CD4-positive, CD25-positive, alpha-beta regulatory T cell (primary cell): ENCODE data around the gene MEIS2. TPM values are rescaled to one million over a fixed set of nuclear protein-coding genes. Genes with fewer than 3 reads are reported as not detected.

Source experiments
- ATAC-seq, 2 donors: fragments of 150-1000 bp; cut with Tn5 transposase; one replicate each; pipeline ENCODE4 v1.10.0; 2021; ENCODE audit warnings: low read depth in 2 of 2, moderate number of reproducible peaks in 2 of 2, moderate library complexity in 1 of 2
- DNase-seq, 3 donors: peaks; one replicate each; pipeline versions ENCODE4 v3.0.0 to v3.0.0-alpha.2; 2012 to 2022; ENCODE audit warnings: mixed read lengths in 1 of 3
- H3K27ac ChIP-seq: one replicate; pipeline ENCODE4 v1.7.0; 2013; ENCODE audit warnings: mild to moderate bottlenecking, low read length; ENCODE audit not compliant: insufficient read depth, poor library complexity, severe bottlenecking
- H3K27me3 ChIP-seq: one replicate; pipeline ENCODE4 v1.7.0; 2013; ENCODE audit warnings: low read length; ENCODE audit not compliant: control insufficient read depth, insufficient read depth
- H3K36me3 ChIP-seq: one replicate; pipeline ENCODE4 v1.7.0; 2013; ENCODE audit warnings: mild to moderate bottlenecking, low read length, moderate library complexity; ENCODE audit not compliant: control insufficient read depth, insufficient read depth
- H3K4me1 ChIP-seq: 2 replicates; pipeline ENCODE4 v1.7.0; 2013; ENCODE audit warnings: mild to moderate bottlenecking, low read length; ENCODE audit not compliant: insufficient read depth, control insufficient read depth, poor library complexity, severe bottlenecking
- H3K4me3 ChIP-seq: one replicate; pipeline ENCODE4 v1.7.0; 2013; ENCODE audit warnings: low read depth, mild to moderate bottlenecking, low read length, moderate library complexity
- H3K9me3 ChIP-seq, 2 experiments: 1 replicate in 1 of 2; 2 replicates in 1 of 2; pipeline ENCODE4 v1.7.0; 2013; ENCODE audit warnings: low read length in 2 of 2, mild to moderate bottlenecking in 1 of 2, moderate library complexity in 1 of 2; ENCODE audit not compliant: control insufficient read depth in 2 of 2
- H3K27ac Mint-ChIP-seq, 3 donors: one replicate each; pipeline ENCODE4 v1.8.0; 2020 to 2022; ENCODE audit warnings: mild to moderate bottlenecking in 3 of 3, mixed read lengths in 3 of 3, moderate library complexity in 2 of 3
- H3K27me3 Mint-ChIP-seq: one replicate; pipeline ENCODE4 v1.8.0; 2022; ENCODE audit warnings: mild to moderate bottlenecking, mixed read lengths
- H3K36me3 Mint-ChIP-seq: one replicate; pipeline ENCODE4 v1.8.0; 2020; ENCODE audit warnings: mixed read lengths
- H3K4me1 Mint-ChIP-seq, 4 donors: one replicate each; pipeline ENCODE4 v1.8.0; 2020 to 2022; ENCODE audit warnings: mixed read lengths in 4 of 4, mild to moderate bottlenecking in 1 of 4
- H3K4me3 Mint-ChIP-seq, 4 donors: one replicate each; pipeline ENCODE4 v1.8.0; 2020 to 2022; ENCODE audit warnings: mild to moderate bottlenecking in 4 of 4, mixed read lengths in 4 of 4, moderate library complexity in 3 of 4
- H3K9me3 Mint-ChIP-seq, 7 donors: one replicate each; pipeline ENCODE4 v1.8.0; 2020 to 2022; ENCODE audit warnings: mixed read lengths in 7 of 7, mild to moderate bottlenecking in 3 of 7, moderate library complexity in 2 of 7
- polyA plus RNA-seq, 4 donors: library from polyadenylated mRNA; unstranded; fragments of 300-500 nt; fragmentation: Illumina TruSeq; gene quantifications; one replicate each; pipeline ENCODE4 v1.2.3, GENCODE V29; 2021
- total RNA-seq: library from RNA; stranded (reverse); gene quantifications from one replicate; pipeline ENCODE4 v1.2.3, GENCODE V29; 2022

Gene MEIS2
- total and polyA plus RNA-seq, 5 donors from 2014 or later: not detected

DNA sequence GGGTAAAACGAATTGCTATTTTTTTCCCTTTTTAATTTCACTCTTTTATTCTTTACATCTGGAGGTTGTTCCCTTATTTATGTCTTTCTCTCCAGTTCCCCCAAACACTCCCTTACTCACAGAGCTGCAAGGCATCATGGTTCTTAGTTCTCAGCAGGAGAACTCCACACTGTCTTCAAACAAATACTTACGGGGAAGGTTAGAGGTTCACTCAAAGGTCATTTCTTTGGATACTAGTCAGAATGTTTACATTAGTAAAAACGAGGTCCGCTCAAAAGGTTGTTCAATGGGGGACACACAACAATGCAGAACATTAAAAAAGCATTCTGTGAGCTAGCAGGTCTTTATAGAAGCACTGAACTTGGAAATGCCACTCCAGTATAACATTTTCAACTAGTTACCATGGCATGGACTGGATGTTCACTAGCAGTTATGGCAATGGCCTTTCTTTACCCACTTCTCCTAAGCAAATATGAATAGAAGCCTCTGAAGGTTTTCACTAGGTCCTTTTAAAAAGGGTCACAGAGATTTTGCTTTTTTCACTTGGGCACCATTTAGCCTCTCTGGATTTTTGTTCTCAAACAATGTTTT, 201.7 kb downstream of the MEIS2 start:
- H3K27ac ChIP-seq: no peak overlapping the region
- no peaks in the 10 kb centered on the region for H3K4me1 Mint-ChIP-seq
- H3K36me3 ChIP-seq: no peaks in the 10 kb centered on the region
- no peaks in the 10 kb centered on the region for H3K9me3 Mint-ChIP-seq
- H3K4me3 ChIP-seq: no peak overlapping the region
- H3K4me1 ChIP-seq: no peaks in the 10 kb centered on the region
- ATAC-seq (no peak), DNase-seq (no peak)
- no peaks in the 10 kb centered on the region for H3K27me3 ChIP-seq
- H3K4me3 Mint-ChIP-seq: no peak overlapping the region
- H3K27ac Mint-ChIP-seq: no peak overlapping the region
- peaks cover 8% of the 10 kb centered on the region for H3K27me3 Mint-ChIP-seq
- H3K36me3 Mint-ChIP-seq: no peaks in the 10 kb centered on the region
- no peaks in the 10 kb centered on the region for H3K9me3 ChIP-seq

DNA sequence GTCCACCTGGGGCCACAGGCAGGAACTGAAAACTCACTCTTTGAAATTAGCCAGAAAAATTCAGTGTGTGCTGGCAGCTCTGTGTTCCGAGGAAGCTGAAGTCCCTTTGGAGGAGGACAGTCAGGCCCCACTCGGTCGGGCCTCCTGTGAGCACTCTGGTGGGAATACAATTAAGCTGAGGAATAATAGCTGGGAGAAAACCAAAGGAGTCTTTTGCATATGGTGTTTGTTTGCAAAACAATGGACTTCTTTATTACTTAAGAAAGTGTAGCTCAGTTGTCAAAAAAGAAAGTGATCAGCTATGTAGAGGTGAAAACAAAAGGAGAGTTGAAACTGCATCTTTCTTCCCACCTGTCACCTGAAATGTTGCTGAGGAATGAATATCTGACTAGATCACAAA, 202.5 kb downstream of the MEIS2 start:
- Histone ChIP-seq H3K4me1 (no peaks in the 10 kb centered on the region), H3K27me3 (no peaks in the 10 kb centered on the region), H3K9me3 (no peaks in the 10 kb centered on the region), H3K36me3 (no peaks in the 10 kb centered on the region), H3K27ac (no peak overlapping the region), H3K4me3 (no peak overlapping the region)
- H3K4me1 Mint-ChIP-seq: no peaks in the 10 kb centered on the region
- no peak overlapping the region for H3K27ac Mint-ChIP-seq
- H3K4me3 Mint-ChIP-seq: no peak overlapping the region
- ATAC-seq (no peak), DNase-seq (no peak)
- no peaks in the 10 kb centered on the region for H3K36me3 Mint-ChIP-seq
- H3K27me3 Mint-ChIP-seq: peaks cover 10% of the 10 kb centered on the region
- H3K9me3 Mint-ChIP-seq: no peaks in the 10 kb centered on the region

DNA sequence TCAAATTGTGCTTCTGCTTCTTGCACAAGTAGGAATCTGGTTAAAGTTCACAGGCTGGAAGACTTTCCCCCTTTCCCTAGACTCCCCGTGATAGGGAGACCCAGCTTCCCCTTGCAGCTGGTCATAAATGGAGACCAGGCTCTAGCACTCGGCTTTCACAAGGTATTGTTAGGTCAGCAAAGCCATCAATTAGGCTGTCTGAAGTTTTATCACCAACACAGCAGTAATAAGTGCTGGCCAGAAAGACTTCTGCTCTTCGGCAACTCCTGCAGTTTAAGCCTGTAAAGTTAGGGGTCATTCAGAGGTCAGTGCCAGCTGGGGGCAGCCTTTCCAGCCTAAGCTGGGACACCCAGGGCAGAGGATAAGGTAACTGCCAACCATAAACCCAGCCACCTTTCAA, 203.4 kb downstream of the MEIS2 start:
- ATAC-seq (no peak), DNase-seq (no peak)
- no peak overlapping the region for H3K4me3 ChIP-seq
- H3K27ac Mint-ChIP-seq: no peak overlapping the region
- no peak overlapping the region for H3K27ac ChIP-seq
- peaks cover 10% of the 10 kb centered on the region for H3K27me3 Mint-ChIP-seq
- no peaks in the 10 kb centered on the region for H3K36me3 ChIP-seq
- H3K9me3 Mint-ChIP-seq: peaks cover 0 to 3% (median 0%) of the 10 kb centered on the region in 7 donors
- H3K4me1 Mint-ChIP-seq: no peaks in the 10 kb centered on the region
- peak overlapping the region in 1 of 4 donors; percentile 43 for H3K4me3 Mint-ChIP-seq
- H3K4me1 ChIP-seq: no peaks in the 10 kb centered on the region
- no peaks in the 10 kb centered on the region for H3K36me3 Mint-ChIP-seq
- no peaks in the 10 kb centered on the region for H3K9me3 ChIP-seq
- H3K27me3 ChIP-seq: no peaks in the 10 kb centered on the region

DNA sequence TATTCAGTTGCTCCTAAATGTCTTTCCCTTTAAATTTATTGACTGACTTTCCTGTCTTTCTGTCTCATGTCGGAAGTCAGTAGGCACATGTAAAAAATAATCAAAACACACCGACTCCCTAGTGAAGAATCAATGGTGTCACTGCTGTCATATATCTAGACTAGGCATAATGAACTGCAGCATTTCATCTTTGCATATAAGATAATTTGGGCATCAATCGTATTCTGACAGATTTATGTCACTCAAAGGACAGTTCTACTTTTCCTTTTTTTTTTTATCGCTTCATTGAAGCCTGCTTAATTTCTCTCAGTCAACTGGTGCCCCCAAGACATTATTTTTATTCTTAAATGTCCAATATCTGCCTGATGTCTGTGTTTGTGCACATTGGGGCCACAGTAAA, 206.3 kb downstream of the MEIS2 start:
- Mint-ChIP-seq H3K27me3 (peaks cover 24% of the 10 kb centered on the region), H3K9me3 (peaks cover 0 to 4% (median 0%) of the 10 kb centered on the region in 7 donors), H3K4me3 (no peak overlapping the region), H3K36me3 (no peaks in the 10 kb centered on the region), H3K27ac (no peak overlapping the region), H3K4me1 (no peaks in the 10 kb centered on the region)
- Histone ChIP-seq H3K4me1 (no peaks in the 10 kb centered on the region), H3K27ac (no peak overlapping the region), H3K9me3 (no peaks in the 10 kb centered on the region), H3K4me3 (no peak overlapping the region), H3K36me3 (no peaks in the 10 kb centered on the region), H3K27me3 (peaks cover 5% of the 10 kb centered on the region)
- DNase-seq (no peak), ATAC-seq (no peak)

DNA sequence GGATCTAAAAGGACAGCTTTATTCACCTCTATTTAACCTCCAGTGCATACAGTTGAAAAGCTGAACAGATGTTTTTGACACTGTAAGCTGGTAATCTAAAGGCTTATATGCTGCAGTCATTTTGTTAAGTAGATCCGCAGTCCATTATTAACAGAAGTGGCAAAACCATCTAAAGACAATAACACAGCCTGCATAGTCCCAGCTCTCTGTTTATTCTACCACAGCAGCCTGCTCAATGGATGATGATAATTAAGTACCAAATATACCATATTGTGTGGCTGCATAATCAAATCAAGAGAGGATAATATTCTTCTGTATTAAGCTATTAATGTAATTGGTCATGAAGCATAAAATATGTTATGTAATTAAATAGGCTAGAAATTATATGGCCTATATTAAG, 207.1 kb downstream of the MEIS2 start:
- Mint-ChIP-seq H3K4me1 (no peaks in the 10 kb centered on the region), H3K27me3 (peaks cover 29% of the 10 kb centered on the region), H3K36me3 (no peaks in the 10 kb centered on the region), H3K27ac (no peak overlapping the region), H3K4me3 (no peak overlapping the region), H3K9me3 (peaks cover 0 to 4% (median 0%) of the 10 kb centered on the region in 7 donors)
- Histone ChIP-seq H3K4me1 (no peaks in the 10 kb centered on the region), H3K4me3 (no peak overlapping the region), H3K9me3 (no peaks in the 10 kb centered on the region), H3K27me3 (peaks cover 5% of the 10 kb centered on the region), H3K27ac (no peak overlapping the region), H3K36me3 (no peaks in the 10 kb centered on the region)
- no peak for DNase-seq
- no peak for ATAC-seq

DNA sequence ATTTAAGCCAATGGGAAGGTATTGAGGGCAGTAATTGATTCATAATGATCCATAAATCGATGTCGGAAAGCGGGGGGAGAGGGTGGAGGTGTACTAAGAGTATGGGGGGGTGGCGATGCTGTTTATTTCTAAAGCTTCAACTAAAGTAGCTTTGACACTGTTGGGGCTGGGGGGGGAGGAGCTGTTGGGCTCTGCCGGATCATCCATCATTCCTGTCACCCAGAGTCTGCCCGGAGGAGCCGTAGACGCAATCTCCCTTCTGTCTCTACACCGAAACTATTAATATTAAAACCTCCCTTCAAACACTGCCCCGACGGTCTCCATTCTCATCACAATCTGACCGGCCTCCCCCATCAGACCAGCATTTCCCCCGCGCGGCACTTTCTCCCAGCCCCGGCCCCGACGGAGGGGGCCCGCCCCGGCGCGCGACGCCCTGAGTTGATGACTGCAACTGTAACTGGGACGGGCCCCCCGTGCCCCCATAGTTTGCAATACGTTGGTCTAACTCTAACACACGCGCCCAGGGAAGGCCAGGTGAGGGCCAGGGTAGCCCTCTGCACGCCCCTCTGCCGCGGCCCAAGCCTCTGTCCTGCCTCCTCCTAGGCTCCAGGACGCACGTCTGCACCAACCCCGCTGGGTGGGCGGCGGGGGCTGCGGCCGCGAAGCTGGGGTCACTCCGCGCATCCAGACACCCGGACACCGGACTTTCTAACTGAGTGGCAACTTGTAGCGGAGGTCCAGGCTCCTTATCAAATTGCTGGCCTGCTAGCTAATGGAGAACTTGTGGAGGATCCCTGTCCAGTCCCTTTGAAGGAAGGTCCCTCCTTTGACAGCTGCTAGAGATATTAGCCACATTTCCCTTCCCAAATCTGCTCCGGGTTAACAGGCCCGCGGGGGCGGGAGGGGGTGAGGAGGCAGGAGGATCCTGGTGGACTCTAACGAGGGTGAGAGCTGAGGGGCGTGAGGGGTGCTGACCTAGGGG, 212.0 kb downstream of the MEIS2 start:
- Mint-ChIP-seq H3K9me3 (peaks cover 0 to 12% (median 2%) of the 10 kb centered on the region in 7 donors), H3K36me3 (no peaks in the 10 kb centered on the region), H3K27ac (no peak overlapping the region), H3K27me3 (peaks cover 67% of the 10 kb centered on the region), H3K4me3 (no peak overlapping the region), H3K4me1 (peaks cover 0 to 9% (median 4%) of the 10 kb centered on the region in 4 donors)
- peaks cover 3% of the 10 kb centered on the region for H3K4me1 ChIP-seq
- no peak overlapping the region for H3K27ac ChIP-seq
- DNase-seq (no peak), ATAC-seq (no peak)
- H3K36me3 ChIP-seq: no peaks in the 10 kb centered on the region
- peaks cover 29% of the 10 kb centered on the region for H3K27me3 ChIP-seq
- no peak overlapping the region for H3K4me3 ChIP-seq
- peaks cover 0 to 3% of the 10 kb centered on the region in 2 experiments for H3K9me3 ChIP-seq

DNA sequence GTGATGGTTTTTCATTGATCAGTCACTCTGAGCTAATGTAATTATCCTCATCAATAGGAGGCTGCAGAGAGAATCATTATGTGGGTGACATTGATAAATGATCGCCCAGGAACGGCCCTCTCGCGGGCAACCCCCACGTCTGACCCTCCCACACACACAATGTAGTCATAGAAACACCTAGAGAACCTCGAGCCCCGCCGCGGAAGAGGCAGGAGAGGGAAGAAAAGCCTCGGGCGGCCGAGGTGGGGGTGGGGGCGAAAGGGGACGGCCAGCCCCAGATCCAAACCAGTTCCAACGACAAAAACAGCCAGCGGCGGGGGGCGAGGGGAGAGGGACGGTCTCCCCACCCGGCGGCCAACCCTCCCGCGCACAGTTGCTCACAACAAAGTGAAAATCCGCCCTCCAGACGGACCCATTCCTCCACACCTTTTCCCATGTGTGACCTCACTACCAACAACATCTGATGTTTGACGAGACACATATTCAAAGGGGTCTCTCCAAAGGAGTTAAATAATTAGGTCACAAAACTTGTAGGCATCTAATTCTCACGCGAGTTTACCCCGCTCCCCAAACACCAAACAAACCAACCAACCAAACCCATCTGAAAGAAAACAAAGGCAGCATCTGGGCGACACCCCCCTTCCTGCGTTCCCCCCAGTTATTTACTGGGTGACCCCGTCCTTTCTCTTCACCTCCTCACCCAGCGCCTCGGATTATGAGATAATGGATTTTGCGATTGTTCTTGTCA, 213.0 kb downstream of the MEIS2 start:
- Histone ChIP-seq H3K27me3 (peaks cover 38% of the 10 kb centered on the region), H3K36me3 (no peaks in the 10 kb centered on the region), H3K9me3 (peaks cover 0 to 3% of the 10 kb centered on the region in 2 experiments), H3K4me1 (peaks cover 3% of the 10 kb centered on the region), H3K4me3 (no peak overlapping the region), H3K27ac (no peak overlapping the region)
- DNase-seq (no peak), ATAC-seq (no peak)
- H3K4me3 Mint-ChIP-seq: peak overlapping the region in 1 of 4 donors; percentile 10
- H3K36me3 Mint-ChIP-seq: no peaks in the 10 kb centered on the region
- peaks cover 76% of the 10 kb centered on the region for H3K27me3 Mint-ChIP-seq
- no peak overlapping the region for H3K27ac Mint-ChIP-seq
- peaks cover 0 to 12% (median 2%) of the 10 kb centered on the region in 7 donors for H3K9me3 Mint-ChIP-seq
- peaks cover 0 to 9% (median 4%) of the 10 kb centered on the region in 4 donors for H3K4me1 Mint-ChIP-seq
